IMR-90 (cell line): ENCODE results near the gene LIMS1. TPM values are rescaled to one million over a fixed set of nuclear protein-coding genes. Genes with fewer than 3 reads are reported as not detected.

Experiments used
- CHD1 ChIP-seq: IDR thresholded peaks from 2 replicates; pipeline ENCODE4 v1.6.1; 2012; ENCODE audit warnings: low read depth, low read length, improper control_type of control experiment
- polyA plus RNA-seq, 3 experiments: library from polyadenylated mRNA; depleted of rRNA; stranded (reverse); fragments of >200 nt; gene quantifications; 2 replicates each; pipeline ENCODE4 v1.2.3, GENCODE V29; 2012; ENCODE audit warnings: low replicate concordance in 1 of 3
- total RNA-seq: library from RNA; depleted of rRNA; stranded (reverse); fragments of >200 nt; gene quantifications from 2 replicates; pipeline ENCODE4 v1.2.3, GENCODE V29; 2012
- TF ChIP-seq, protein P1 (sequence below): conservative IDR thresholded peaks from 2 replicates; pipeline ENCODE4 v1.5.1; 2012; ENCODE audit warnings: mild to moderate bottlenecking, low read depth, low read length, improper control_type of control experiment

Gene LIMS1
- total and polyA plus RNA-seq, 2 of the 4 experiments (the other 2 are of a cell fraction): 59.1 to 131 TPM

DNA sequence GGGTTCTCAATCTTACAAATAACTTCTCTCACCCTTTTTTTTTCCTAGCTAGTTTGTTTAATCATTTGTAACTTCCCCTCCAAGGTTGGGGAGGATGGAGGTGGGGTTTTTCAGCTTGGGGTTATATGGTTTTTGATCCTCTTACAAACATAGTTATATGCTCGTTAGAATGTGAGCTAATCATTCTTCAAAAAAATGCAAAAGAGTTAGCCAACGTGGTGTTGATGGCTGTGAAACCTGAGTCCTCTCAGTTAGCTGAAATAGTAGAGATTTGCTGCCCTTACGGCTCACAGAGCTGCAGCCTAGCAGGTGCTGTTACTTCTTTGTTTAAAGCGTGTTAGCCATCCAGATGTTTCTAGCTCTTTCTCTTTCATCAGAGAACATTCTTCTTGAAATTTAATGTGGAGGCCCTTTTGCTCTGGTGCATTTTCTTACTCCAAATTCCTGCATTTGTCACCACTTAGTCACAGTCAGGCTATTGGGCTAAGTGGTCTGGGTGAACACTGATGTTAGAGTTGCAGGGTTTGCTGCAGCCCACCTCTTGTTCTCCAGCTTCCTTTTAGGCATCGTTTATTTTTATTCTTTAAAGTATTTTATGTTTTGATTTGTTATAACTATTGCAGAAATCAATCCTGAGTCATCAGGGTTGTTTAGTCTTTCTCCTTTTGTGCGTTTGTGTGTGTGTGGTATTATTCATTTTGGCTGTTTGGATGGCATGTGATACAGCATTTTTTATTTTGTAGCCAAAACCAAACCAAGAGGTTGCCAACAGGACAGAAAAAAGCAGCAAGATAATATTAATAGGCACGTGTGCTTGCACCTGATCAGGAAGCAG lies 41.1 kb downstream of the LIMS1 start (continued):
- TF ChIP-seq, protein P1, sequence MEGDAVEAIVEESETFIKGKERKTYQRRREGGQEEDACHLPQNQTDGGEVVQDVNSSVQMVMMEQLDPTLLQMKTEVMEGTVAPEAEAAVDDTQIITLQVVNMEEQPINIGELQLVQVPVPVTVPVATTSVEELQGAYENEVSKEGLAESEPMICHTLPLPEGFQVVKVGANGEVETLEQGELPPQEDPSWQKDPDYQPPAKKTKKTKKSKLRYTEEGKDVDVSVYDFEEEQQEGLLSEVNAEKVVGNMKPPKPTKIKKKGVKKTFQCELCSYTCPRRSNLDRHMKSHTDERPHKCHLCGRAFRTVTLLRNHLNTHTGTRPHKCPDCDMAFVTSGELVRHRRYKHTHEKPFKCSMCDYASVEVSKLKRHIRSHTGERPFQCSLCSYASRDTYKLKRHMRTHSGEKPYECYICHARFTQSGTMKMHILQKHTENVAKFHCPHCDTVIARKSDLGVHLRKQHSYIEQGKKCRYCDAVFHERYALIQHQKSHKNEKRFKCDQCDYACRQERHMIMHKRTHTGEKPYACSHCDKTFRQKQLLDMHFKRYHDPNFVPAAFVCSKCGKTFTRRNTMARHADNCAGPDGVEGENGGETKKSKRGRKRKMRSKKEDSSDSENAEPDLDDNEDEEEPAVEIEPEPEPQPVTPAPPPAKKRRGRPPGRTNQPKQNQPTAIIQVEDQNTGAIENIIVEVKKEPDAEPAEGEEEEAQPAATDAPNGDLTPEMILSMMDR: no peak
- no peak for TF ChIP-seq CHD1
